Kidney epithelial cell (primary cell): ENCODE measurements around the gene TMEM150B. TPM values are rescaled to one million over a fixed set of nuclear protein-coding genes. Genes with fewer than 3 reads are reported as not detected.

Experiments
- DNase-seq: peaks from one replicate; pipeline ENCODE4 v3.0.0-alpha.2; 2010; ENCODE audit warnings: low read depth
- H3K27me3 ChIP-seq: 2 replicates; pipeline ENCODE4 v1.6.0; 2011; ENCODE audit warnings: low read length; ENCODE audit not compliant: control insufficient read depth, insufficient read depth
- H3K36me3 ChIP-seq: 2 replicates; pipeline ENCODE4 v1.5.1; 2011; ENCODE audit warnings: low read length; ENCODE audit not compliant: control insufficient read depth, insufficient read depth
- H3K4me3 ChIP-seq: 2 replicates; pipeline ENCODE4 v1.5.1; 2011; ENCODE audit warnings: low read depth, mild to moderate bottlenecking, control low read depth, low read length
- CTCF ChIP-seq: IDR thresholded peaks from 2 replicates; pipeline ENCODE4 v1.5.1; 2011; ENCODE audit warnings: mild to moderate bottlenecking, moderate library complexity, low read length, control low read depth, inconsistent platforms; ENCODE audit not compliant: insufficient read depth, poor library complexity, severe bottlenecking
- total RNA-seq: library from RNA; depleted of rRNA; stranded (reverse); fragments of >200 nt; gene quantifications from 2 replicates; pipeline ENCODE4 v1.2.3, GENCODE V29; 2015

The TMEM150B gene
- total RNA-seq, 1 donor from 2014 or later: not detected

- Histone ChIP-seq H3K4me3 (no peak overlapping the region), H3K36me3 (no peaks in the 10 kb centered on the region), H3K27me3 (peaks cover 33% of the 10 kb centered on the region)
- TF ChIP-seq CTCF: no peak
- DNase-seq: no peak
These were observed 26.9 kb upstream of the TMEM150B start for GRCh38 chr19:55352040-55352439.

- no peak for TF ChIP-seq CTCF
- H3K36me3 ChIP-seq: no peaks in the 10 kb centered on the region
- no peak for DNase-seq
- no peak overlapping the region for H3K4me3 ChIP-seq
- H3K27me3 ChIP-seq: peaks cover 29% of the 10 kb centered on the region
These were observed 25.6 kb upstream of the TMEM150B start for GRCh38 chr19:55350620-55351315.

- no peak overlapping the region for H3K4me3 ChIP-seq
- no peak for DNase-seq
- H3K36me3 ChIP-seq: no peaks in the 10 kb centered on the region
- TF ChIP-seq CTCF: no peak
- peaks cover 19% of the 10 kb centered on the region for H3K27me3 ChIP-seq
These were observed 23.3 kb upstream of the TMEM150B start for GRCh38 chr19:55348317-55349034.

- no peak for TF ChIP-seq CTCF
- peaks cover 9% of the 10 kb centered on the region for H3K27me3 ChIP-seq
- DNase-seq: no peak
These were observed 22.4 kb upstream of the TMEM150B start for GRCh38 chr19:55347442-55348009.

GRCh38 chr19:55346725-55347441 lies 21.7 kb upstream of the TMEM150B start:
- no peak for DNase-seq
- H3K4me3 ChIP-seq: no peak overlapping the region
- H3K27me3 ChIP-seq: peaks cover 3% of the 10 kb centered on the region
- peaks cover 1% of the 10 kb centered on the region for H3K36me3 ChIP-seq
- TF ChIP-seq CTCF: no peak

More at GRCh38 chr19:55347442-55348009, 22.4 kb upstream of the TMEM150B start:
- Histone ChIP-seq H3K36me3 (peaks cover 1% of the 10 kb centered on the region), H3K4me3 (no peak overlapping the region)
